Parathyroid adenoma (tissue), 2 donors: ENCODE results near the gene NCOA3.

Experiments
- H2AFZ ChIP-seq: fragments of 300-600 bp; sonication (generic); one replicate; pipeline ENCODE4 v1.7.0; 2017; ENCODE audit warnings: antibody characterized with exemption, mild to moderate bottlenecking
- H3K27ac ChIP-seq: fragments of 300-600 bp; sonication (generic); one replicate; pipeline ENCODE4 v1.7.0; 2017
- H3K27me3 ChIP-seq: fragments of 300-600 bp; sonication (generic); one replicate; pipeline ENCODE4 v1.7.0; 2017; ENCODE audit warnings: low read length; ENCODE audit not compliant: control insufficient read depth, insufficient read depth
- H3K36me3 ChIP-seq: fragments of 300-600 bp; sonication (generic); one replicate; pipeline ENCODE4 v1.7.0; 2017; ENCODE audit warnings: low read length; ENCODE audit not compliant: control insufficient read depth, insufficient read depth
- H3K4me1 ChIP-seq: fragments of 300-600 bp; sonication (generic); one replicate; pipeline ENCODE4 v1.7.0; 2017; ENCODE audit warnings: control low read depth
- H3K4me2 ChIP-seq: fragments of 300-600 bp; sonication (generic); one replicate; pipeline ENCODE4 v1.7.0; 2017; ENCODE audit warnings: low read length
- H3K4me3 ChIP-seq: fragments of 300-600 bp; sonication (generic); one replicate; pipeline ENCODE4 v1.7.0; 2017; ENCODE audit warnings: low read depth, low read length
- H3K79me2 ChIP-seq: fragments of 300-600 bp; sonication (generic); one replicate; pipeline ENCODE4 v1.7.0; 2017; ENCODE audit warnings: control low read depth
- H3K9ac ChIP-seq: fragments of 300-600 bp; sonication (generic); one replicate; pipeline ENCODE4 v1.7.0; 2017; ENCODE audit warnings: mild to moderate bottlenecking
- H3K9me3 ChIP-seq: fragments of 300-600 bp; sonication (generic); one replicate; pipeline ENCODE4 v1.7.0; 2017; ENCODE audit warnings: low read length; ENCODE audit not compliant: control insufficient read depth
- TF ChIP-seq, protein P1 (sequence below): fragments of 300-600 bp; sonication (generic); IDR thresholded peaks from one replicate; pipeline ENCODE4 v1.7.0; 2017; ENCODE audit warnings: antibody characterized with exemption, mild to moderate bottlenecking
- donor health status: primary hyperparathyroidism.

The NCOA3 gene

DNA sequence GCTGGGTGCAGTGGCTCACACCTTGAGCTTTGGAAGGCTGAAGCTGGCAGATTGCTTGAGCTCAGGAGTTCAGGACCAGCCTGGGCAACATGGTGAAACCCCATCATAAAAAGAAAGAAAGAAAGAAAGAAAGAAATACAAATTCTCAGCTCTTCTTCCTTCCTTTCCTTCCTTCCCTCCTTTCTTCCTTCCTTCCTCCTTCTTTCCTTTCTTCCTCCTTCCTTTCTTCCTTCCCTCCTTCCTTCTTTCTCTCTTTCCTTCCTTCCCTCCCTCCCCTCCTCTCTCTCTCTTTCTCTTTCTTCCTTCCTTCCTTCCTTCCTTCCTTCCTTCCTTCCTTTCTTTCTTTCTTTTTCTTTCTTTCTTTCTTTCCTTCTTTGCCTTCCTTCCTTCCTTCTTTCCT is 21.0 kb upstream of the NCOA3 start:
- Histone ChIP-seq H3K4me3 (no peak overlapping the region), H2AFZ (no peak overlapping the region), H3K4me2 (no peak overlapping the region), H3K9me3 (no peaks in the 10 kb centered on the region), H3K4me1 (no peaks in the 10 kb centered on the region), H3K79me2 (no peaks in the 10 kb centered on the region), H3K27me3 (no peaks in the 10 kb centered on the region), H3K9ac (no peak overlapping the region), H3K36me3 (no peaks in the 10 kb centered on the region), H3K27ac (no peak overlapping the region)
- TF ChIP-seq, protein P1, sequence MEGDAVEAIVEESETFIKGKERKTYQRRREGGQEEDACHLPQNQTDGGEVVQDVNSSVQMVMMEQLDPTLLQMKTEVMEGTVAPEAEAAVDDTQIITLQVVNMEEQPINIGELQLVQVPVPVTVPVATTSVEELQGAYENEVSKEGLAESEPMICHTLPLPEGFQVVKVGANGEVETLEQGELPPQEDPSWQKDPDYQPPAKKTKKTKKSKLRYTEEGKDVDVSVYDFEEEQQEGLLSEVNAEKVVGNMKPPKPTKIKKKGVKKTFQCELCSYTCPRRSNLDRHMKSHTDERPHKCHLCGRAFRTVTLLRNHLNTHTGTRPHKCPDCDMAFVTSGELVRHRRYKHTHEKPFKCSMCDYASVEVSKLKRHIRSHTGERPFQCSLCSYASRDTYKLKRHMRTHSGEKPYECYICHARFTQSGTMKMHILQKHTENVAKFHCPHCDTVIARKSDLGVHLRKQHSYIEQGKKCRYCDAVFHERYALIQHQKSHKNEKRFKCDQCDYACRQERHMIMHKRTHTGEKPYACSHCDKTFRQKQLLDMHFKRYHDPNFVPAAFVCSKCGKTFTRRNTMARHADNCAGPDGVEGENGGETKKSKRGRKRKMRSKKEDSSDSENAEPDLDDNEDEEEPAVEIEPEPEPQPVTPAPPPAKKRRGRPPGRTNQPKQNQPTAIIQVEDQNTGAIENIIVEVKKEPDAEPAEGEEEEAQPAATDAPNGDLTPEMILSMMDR: no peak

GRCh38 chr20:47481330-47482216 is 20.1 kb upstream of the NCOA3 start:
- no peak overlapping the region for H2AFZ ChIP-seq
- no peaks in the 10 kb centered on the region for H3K27me3 ChIP-seq
- H3K4me3 ChIP-seq: no peak overlapping the region
- no peaks in the 10 kb centered on the region for H3K36me3 ChIP-seq
- H3K4me2 ChIP-seq: no peak overlapping the region
- H3K9ac ChIP-seq: no peak overlapping the region
- H3K4me1 ChIP-seq: no peaks in the 10 kb centered on the region
- H3K79me2 ChIP-seq: no peaks in the 10 kb centered on the region
- H3K27ac ChIP-seq: no peak overlapping the region
- H3K9me3 ChIP-seq: no peaks in the 10 kb centered on the region
- TF ChIP-seq, protein P1: no peak

DNA sequence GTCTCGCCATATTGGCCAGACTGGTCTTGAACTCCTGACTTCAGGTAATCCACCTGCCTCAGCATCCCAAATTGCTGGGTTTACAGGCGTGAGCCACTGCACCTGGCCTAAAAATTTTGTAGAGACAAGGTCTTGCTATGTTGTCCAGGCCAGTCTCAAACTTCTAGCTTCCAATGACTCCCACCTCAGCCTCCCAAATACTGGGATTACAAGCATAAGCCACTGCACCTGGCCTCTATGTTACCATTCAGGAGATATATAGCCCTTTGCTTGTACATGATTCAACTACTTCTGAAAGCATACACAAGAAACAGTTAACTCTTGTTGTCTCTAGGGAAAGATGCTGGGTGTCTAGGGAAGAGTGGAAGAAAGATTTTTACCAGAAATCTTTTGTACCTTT is 19.0 kb upstream of the NCOA3 start:
- Histone ChIP-seq H3K9ac (no peak overlapping the region), H3K27ac (no peak overlapping the region), H3K27me3 (no peaks in the 10 kb centered on the region), H3K4me2 (no peak overlapping the region), H3K4me3 (no peak overlapping the region), H3K36me3 (no peaks in the 10 kb centered on the region), H2AFZ (no peak overlapping the region), H3K4me1 (no peaks in the 10 kb centered on the region), H3K79me2 (no peaks in the 10 kb centered on the region), H3K9me3 (no peaks in the 10 kb centered on the region)
- TF ChIP-seq, protein P1: no peak

DNA sequence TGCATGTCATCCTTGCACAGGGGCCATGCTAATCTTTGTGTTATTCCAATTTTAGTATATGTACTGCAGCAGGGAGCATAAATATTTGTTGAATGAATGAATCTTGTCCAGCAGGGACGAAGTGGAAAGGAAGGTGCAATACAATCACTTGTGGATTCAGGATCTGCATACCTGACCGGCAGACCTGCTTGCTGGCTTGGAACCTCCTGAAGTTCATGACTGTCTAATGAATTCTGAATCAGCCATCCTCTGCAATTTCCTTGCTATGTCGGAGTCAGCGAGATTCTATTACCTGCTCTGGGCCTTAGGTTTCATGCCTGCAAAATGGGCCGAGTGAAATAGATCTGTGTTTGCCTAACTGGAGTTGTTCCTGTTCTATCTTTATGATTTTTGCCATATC is 17.4 kb upstream of the NCOA3 start:
- H2AFZ ChIP-seq: no peak overlapping the region
- no peaks in the 10 kb centered on the region for H3K9me3 ChIP-seq
- H3K79me2 ChIP-seq: no peaks in the 10 kb centered on the region
- TF ChIP-seq, protein P1: no peak
- H3K4me2 ChIP-seq: no peak overlapping the region
- no peak overlapping the region for H3K9ac ChIP-seq
- no peak overlapping the region for H3K27ac ChIP-seq
- H3K4me1 ChIP-seq: no peaks in the 10 kb centered on the region
- H3K27me3 ChIP-seq: no peaks in the 10 kb centered on the region
- no peak overlapping the region for H3K4me3 ChIP-seq
- H3K36me3 ChIP-seq: no peaks in the 10 kb centered on the region
